Fibroblast of skin of left quadriceps (primary cell): ENCODE measurements around the gene SCAF8.

Experiments
- DNase-seq, 2 experiments: peaks; one replicate each; pipeline ENCODE4 v3.0.0-alpha.2; 2013; ENCODE audit warnings: low read depth in 2 of 2

Gene SCAF8

GRCh38 chr6:154839546-154839945 lies 106.3 kb downstream of the SCAF8 start:
- DNase-seq: no peak

- no peak for DNase-seq
Measured at GRCh38 chr6:154840363-154840762, 107.1 kb downstream of the SCAF8 start.

GRCh38 chr6:154841109-154841508 lies 107.9 kb downstream of the SCAF8 start:
- no peak for DNase-seq

- no peak for DNase-seq
Measured at GRCh38 chr6:154842833-154843232, 109.6 kb downstream of the SCAF8 start.

- peak; percentile 16 to 21 for DNase-seq
Measured at GRCh38 chr6:154847318-154847717, 114.1 kb downstream of the SCAF8 start.

- no peak for DNase-seq
Measured at GRCh38 chr6:154848580-154848979, 115.4 kb downstream of the SCAF8 start.

GRCh38 chr6:154849475-154849874 lies 116.3 kb downstream of the SCAF8 start:
- DNase-seq: no peak

GRCh38 chr6:154852687-154853086 lies 119.5 kb downstream of the SCAF8 start:
- DNase-seq: no peak

- DNase-seq: no peak
Measured at GRCh38 chr6:154857529-154857928, 124.3 kb downstream of the SCAF8 start.

GRCh38 chr6:154861825-154862224 lies 128.6 kb downstream of the SCAF8 start:
- DNase-seq: no peak

- DNase-seq: no peak
Measured at GRCh38 chr6:154862536-154862935, 129.3 kb downstream of the SCAF8 start.

GRCh38 chr6:154864066-154864430 lies 130.8 kb downstream of the SCAF8 start:
- DNase-seq: no peak

GRCh38 chr6:154865291-154865690 lies 132.1 kb downstream of the SCAF8 start:
- DNase-seq: no peak

- DNase-seq: peak; percentile 49 to 55
Measured at GRCh38 chr6:154868143-154868594, 135.0 kb downstream of the SCAF8 start.

- DNase-seq: no peak
Measured at GRCh38 chr6:154872542-154873114, 139.4 kb downstream of the SCAF8 start.

- no peak for DNase-seq
Measured at GRCh38 chr6:154873546-154873945, 140.3 kb downstream of the SCAF8 start.

- no peak for DNase-seq
Measured at GRCh38 chr6:154874773-154875592, 141.8 kb downstream of the SCAF8 start.

- no peak for DNase-seq
Measured at GRCh38 chr6:154876486-154877280, 143.5 kb downstream of the SCAF8 start.

- no peak for DNase-seq
Measured at GRCh38 chr6:154878871-154879491, 145.8 kb downstream of the SCAF8 start.

GRCh38 chr6:154882107-154882506 lies 148.9 kb downstream of the SCAF8 start:
- no peak for DNase-seq
